HG02642 (cell line): ENCODE results near the gene RIN3.

Source experiments
- ATAC-seq: cut with Tn5 transposase; IDR thresholded peaks from one replicate; pipeline ENCODE4 v1.9.1; 2021; ENCODE audit warnings: mild to moderate bottlenecking; ENCODE audit not compliant: unreplicated experiment, poor library complexity

The RIN3 gene

GRCh38 chr14:92484132-92484823 lies 29.3 kb upstream of the RIN3 start:
- no peak for ATAC-seq

GRCh38 chr14:92486881-92487280 lies 26.7 kb upstream of the RIN3 start:
- no peak for ATAC-seq

- ATAC-seq: no peak
Measured at GRCh38 chr14:92487513-92488133, 26.0 kb upstream of the RIN3 start.

- no peak for ATAC-seq
Measured at GRCh38 chr14:92489394-92490238, 24.0 kb upstream of the RIN3 start.

GRCh38 chr14:92490239-92490959 lies 23.2 kb upstream of the RIN3 start:
- no peak for ATAC-seq

GRCh38 chr14:92491782-92492181 lies 21.8 kb upstream of the RIN3 start:
- ATAC-seq: no peak

- no peak for ATAC-seq
Measured at GRCh38 chr14:92492258-92492657, 21.3 kb upstream of the RIN3 start.

- ATAC-seq: no peak
Measured at GRCh38 chr14:92493024-92493423, 20.6 kb upstream of the RIN3 start.

- no peak for ATAC-seq
Measured at GRCh38 chr14:92493492-92493891, 20.1 kb upstream of the RIN3 start.

GRCh38 chr14:92494512-92494911 lies 19.1 kb upstream of the RIN3 start:
- no peak for ATAC-seq

- ATAC-seq: no peak
Measured at GRCh38 chr14:92495027-92495426, 18.6 kb upstream of the RIN3 start.

GRCh38 chr14:92496191-92496857 lies 17.3 kb upstream of the RIN3 start:
- no peak for ATAC-seq

- ATAC-seq: no peak
Measured at GRCh38 chr14:92497391-92497790, 16.2 kb upstream of the RIN3 start.

- no peak for ATAC-seq
Measured at GRCh38 chr14:92499234-92499633, 14.3 kb upstream of the RIN3 start.

GRCh38 chr14:92500491-92500941 lies 13.1 kb upstream of the RIN3 start:
- no peak for ATAC-seq

- ATAC-seq: no peak
Measured at GRCh38 chr14:92501891-92502351, 11.7 kb upstream of the RIN3 start.

- ATAC-seq: no peak
Measured at GRCh38 chr14:92502541-92503286, 10.9 kb upstream of the RIN3 start.

GRCh38 chr14:92503756-92504491 lies 9.7 kb upstream of the RIN3 start:
- ATAC-seq: no peak

GRCh38 chr14:92505826-92506225 lies 7.8 kb upstream of the RIN3 start:
- no peak for ATAC-seq
